Vagina (tissue), 2 donors: Measurements from ENCODE around the gene SYS1.

Source experiments
- CTCF ChIP-seq, 3 experiments: fragments of 450-650 bp in 2 of 3; fragments of 200-600 bp in 1 of 3; sonication (generic) in 1 of 3; IDR thresholded peaks; one replicate each; pipeline ENCODE4 v1.5.1; 2017 to 2019; ENCODE audit warnings: antibody characterized with exemption in 3 of 3, mild to moderate bottlenecking in 2 of 3, moderate library complexity in 2 of 3
- POLR2A ChIP-seq, 2 donors: fragments of 450-650 bp; IDR thresholded peaks; one replicate each; pipeline ENCODE4 v1.6.1; 2017; ENCODE audit warnings: antibody characterized with exemption in 2 of 2, mild to moderate bottlenecking in 2 of 2, moderate library complexity in 2 of 2

- no peak for TF ChIP-seq POLR2A (IDR thresholded peaks at IDR 0.05)
- TF ChIP-seq CTCF (IDR thresholded peaks at IDR 0.05), result no peak
These were observed 3.2 kb downstream of the SYS1 start for GRCh38 chr20:45366192-45366591.
